ENCODE data around the gene ZNF621.
A peak's percentile ranks its signal among the peaks of the same experiment; 100 is the strongest.

Gene ZNF621

DNA sequence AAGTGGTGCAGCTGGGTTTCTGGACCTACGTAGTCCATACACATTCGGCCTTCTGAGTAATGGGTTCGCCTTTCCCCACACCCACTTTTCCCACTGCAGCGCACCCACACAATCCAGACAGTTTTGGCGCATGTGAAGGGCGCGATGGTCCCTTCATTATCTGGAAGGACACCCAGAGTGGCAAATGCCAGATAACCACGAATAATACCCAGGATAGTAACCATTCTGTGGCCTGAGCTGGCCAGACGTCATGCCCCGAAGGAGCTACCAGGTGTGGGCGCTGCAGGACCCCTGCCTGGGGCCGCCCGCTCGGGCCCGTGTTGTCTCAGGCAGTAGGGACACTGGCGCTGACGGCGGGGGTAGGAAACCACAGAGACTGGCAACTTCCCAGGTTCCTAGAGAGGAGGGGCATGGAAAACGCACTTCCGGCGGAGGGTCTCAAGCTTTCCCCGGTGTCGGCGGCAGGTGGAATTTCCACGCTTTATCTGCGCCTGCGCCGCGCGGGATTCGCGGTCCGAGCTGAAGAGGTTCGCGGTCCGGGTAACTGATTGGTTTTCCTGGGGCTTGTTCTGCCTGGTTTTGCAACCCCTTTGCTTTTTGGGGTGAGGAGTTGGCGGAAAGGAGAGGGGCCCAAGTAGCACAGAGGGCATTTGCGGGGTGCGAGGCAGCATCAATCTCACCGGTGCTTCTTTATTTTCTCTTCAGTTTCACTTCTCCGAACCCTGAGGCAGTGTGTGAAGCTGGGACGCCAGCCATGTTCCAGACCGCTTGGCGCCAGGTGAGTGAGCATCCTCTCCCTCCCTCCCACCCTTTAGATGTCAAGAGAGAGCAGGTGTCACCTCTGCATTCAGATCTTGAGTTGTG, 18.9 kb upstream of the ZNF621 start, which contains the start of gene ZNF620 (continued):
- TF ChIP-seq, protein P1, sequence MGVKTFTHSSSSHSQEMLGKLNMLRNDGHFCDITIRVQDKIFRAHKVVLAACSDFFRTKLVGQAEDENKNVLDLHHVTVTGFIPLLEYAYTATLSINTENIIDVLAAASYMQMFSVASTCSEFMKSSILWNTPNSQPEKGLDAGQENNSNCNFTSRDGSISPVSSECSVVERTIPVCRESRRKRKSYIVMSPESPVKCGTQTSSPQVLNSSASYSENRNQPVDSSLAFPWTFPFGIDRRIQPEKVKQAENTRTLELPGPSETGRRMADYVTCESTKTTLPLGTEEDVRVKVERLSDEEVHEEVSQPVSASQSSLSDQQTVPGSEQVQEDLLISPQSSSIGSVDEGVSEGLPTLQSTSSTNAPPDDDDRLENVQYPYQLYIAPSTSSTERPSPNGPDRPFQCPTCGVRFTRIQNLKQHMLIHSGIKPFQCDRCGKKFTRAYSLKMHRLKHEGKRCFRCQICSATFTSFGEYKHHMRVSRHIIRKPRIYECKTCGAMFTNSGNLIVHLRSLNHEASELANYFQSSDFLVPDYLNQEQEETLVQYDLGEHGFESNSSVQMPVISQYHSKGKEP (tag by site-specific recombination; IDR thresholded peaks at IDR 0.05) = no peak
- TF ChIP-seq SCRT2 (tag by site-specific recombination; IDR thresholded peaks at IDR 0.05) (no peak), ZNF600 (tag by site-specific recombination; IDR thresholded peaks at IDR 0.05) (peak; percentile 75; the same call in 1 of the 2 replicates), ZXDB (tag by site-specific recombination; IDR thresholded peaks at IDR 0.05) (peak; percentile 55), ZNF654 (tag by site-specific recombination; IDR thresholded peaks at IDR 0.05; ENCODE audit: low read depth) (no peak), IKZF3 (tag by site-specific recombination; IDR thresholded peaks at IDR 0.05) (peak; percentile 76; the same call in 1 of the 2 replicates), ZNF707 (tag by site-specific recombination; IDR thresholded peaks at IDR 0.05) (no peak), BCL11A (tag by site-specific recombination; IDR thresholded peaks at IDR 0.05; ENCODE audit: low read depth) (no peak), ZSCAN23 (tag by site-specific recombination; IDR thresholded peaks at IDR 0.05) (no peak), ZNF670 (tag by site-specific recombination; IDR thresholded peaks at IDR 0.05; ENCODE audit: low read depth) (no peak), ZBTB7A (tag by site-specific recombination; IDR thresholded peaks at IDR 0.05; ENCODE audit: low read depth) (no peak)
- TF ChIP-seq, protein P2, sequence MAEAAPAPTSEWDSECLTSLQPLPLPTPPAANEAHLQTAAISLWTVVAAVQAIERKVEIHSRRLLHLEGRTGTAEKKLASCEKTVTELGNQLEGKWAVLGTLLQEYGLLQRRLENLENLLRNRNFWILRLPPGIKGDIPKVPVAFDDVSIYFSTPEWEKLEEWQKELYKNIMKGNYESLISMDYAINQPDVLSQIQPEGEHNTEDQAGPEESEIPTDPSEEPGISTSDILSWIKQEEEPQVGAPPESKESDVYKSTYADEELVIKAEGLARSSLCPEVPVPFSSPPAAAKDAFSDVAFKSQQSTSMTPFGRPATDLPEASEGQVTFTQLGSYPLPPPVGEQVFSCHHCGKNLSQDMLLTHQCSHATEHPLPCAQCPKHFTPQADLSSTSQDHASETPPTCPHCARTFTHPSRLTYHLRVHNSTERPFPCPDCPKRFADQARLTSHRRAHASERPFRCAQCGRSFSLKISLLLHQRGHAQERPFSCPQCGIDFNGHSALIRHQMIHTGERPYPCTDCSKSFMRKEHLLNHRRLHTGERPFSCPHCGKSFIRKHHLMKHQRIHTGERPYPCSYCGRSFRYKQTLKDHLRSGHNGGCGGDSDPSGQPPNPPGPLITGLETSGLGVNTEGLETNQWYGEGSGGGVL (tag by site-specific recombination; IDR thresholded peaks at IDR 0.05) = no peak
- TF ChIP-seq, protein P3, sequence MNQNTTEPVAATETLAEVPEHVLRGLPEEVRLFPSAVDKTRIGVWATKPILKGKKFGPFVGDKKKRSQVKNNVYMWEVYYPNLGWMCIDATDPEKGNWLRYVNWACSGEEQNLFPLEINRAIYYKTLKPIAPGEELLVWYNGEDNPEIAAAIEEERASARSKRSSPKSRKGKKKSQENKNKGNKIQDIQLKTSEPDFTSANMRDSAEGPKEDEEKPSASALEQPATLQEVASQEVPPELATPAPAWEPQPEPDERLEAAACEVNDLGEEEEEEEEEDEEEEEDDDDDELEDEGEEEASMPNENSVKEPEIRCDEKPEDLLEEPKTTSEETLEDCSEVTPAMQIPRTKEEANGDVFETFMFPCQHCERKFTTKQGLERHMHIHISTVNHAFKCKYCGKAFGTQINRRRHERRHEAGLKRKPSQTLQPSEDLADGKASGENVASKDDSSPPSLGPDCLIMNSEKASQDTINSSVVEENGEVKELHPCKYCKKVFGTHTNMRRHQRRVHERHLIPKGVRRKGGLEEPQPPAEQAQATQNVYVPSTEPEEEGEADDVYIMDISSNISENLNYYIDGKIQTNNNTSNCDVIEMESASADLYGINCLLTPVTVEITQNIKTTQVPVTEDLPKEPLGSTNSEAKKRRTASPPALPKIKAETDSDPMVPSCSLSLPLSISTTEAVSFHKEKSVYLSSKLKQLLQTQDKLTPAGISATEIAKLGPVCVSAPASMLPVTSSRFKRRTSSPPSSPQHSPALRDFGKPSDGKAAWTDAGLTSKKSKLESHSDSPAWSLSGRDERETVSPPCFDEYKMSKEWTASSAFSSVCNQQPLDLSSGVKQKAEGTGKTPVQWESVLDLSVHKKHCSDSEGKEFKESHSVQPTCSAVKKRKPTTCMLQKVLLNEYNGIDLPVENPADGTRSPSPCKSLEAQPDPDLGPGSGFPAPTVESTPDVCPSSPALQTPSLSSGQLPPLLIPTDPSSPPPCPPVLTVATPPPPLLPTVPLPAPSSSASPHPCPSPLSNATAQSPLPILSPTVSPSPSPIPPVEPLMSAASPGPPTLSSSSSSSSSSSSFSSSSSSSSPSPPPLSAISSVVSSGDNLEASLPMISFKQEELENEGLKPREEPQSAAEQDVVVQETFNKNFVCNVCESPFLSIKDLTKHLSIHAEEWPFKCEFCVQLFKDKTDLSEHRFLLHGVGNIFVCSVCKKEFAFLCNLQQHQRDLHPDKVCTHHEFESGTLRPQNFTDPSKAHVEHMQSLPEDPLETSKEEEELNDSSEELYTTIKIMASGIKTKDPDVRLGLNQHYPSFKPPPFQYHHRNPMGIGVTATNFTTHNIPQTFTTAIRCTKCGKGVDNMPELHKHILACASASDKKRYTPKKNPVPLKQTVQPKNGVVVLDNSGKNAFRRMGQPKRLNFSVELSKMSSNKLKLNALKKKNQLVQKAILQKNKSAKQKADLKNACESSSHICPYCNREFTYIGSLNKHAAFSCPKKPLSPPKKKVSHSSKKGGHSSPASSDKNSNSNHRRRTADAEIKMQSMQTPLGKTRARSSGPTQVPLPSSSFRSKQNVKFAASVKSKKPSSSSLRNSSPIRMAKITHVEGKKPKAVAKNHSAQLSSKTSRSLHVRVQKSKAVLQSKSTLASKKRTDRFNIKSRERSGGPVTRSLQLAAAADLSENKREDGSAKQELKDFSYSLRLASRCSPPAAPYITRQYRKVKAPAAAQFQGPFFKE (tag by site-specific recombination; IDR thresholded peaks at IDR 0.05; ENCODE audit: borderline replicate concordance) = no peak
- TF ChIP-seq, protein P4, sequence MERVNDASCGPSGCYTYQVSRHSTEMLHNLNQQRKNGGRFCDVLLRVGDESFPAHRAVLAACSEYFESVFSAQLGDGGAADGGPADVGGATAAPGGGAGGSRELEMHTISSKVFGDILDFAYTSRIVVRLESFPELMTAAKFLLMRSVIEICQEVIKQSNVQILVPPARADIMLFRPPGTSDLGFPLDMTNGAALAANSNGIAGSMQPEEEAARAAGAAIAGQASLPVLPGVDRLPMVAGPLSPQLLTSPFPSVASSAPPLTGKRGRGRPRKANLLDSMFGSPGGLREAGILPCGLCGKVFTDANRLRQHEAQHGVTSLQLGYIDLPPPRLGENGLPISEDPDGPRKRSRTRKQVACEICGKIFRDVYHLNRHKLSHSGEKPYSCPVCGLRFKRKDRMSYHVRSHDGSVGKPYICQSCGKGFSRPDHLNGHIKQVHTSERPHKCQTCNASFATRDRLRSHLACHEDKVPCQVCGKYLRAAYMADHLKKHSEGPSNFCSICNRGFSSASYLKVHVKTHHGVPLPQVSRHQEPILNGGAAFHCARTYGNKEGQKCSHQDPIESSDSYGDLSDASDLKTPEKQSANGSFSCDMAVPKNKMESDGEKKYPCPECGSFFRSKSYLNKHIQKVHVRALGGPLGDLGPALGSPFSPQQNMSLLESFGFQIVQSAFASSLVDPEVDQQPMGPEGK (tag by site-specific recombination; IDR thresholded peaks at IDR 0.05) = peak; percentile 40; the same call in 1 of the 2 replicates
- TF ChIP-seq, protein P5, sequence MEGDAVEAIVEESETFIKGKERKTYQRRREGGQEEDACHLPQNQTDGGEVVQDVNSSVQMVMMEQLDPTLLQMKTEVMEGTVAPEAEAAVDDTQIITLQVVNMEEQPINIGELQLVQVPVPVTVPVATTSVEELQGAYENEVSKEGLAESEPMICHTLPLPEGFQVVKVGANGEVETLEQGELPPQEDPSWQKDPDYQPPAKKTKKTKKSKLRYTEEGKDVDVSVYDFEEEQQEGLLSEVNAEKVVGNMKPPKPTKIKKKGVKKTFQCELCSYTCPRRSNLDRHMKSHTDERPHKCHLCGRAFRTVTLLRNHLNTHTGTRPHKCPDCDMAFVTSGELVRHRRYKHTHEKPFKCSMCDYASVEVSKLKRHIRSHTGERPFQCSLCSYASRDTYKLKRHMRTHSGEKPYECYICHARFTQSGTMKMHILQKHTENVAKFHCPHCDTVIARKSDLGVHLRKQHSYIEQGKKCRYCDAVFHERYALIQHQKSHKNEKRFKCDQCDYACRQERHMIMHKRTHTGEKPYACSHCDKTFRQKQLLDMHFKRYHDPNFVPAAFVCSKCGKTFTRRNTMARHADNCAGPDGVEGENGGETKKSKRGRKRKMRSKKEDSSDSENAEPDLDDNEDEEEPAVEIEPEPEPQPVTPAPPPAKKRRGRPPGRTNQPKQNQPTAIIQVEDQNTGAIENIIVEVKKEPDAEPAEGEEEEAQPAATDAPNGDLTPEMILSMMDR (tag by site-specific recombination; IDR thresholded peaks at IDR 0.05) = peak; percentile 65
- TF ChIP-seq, protein P6, sequence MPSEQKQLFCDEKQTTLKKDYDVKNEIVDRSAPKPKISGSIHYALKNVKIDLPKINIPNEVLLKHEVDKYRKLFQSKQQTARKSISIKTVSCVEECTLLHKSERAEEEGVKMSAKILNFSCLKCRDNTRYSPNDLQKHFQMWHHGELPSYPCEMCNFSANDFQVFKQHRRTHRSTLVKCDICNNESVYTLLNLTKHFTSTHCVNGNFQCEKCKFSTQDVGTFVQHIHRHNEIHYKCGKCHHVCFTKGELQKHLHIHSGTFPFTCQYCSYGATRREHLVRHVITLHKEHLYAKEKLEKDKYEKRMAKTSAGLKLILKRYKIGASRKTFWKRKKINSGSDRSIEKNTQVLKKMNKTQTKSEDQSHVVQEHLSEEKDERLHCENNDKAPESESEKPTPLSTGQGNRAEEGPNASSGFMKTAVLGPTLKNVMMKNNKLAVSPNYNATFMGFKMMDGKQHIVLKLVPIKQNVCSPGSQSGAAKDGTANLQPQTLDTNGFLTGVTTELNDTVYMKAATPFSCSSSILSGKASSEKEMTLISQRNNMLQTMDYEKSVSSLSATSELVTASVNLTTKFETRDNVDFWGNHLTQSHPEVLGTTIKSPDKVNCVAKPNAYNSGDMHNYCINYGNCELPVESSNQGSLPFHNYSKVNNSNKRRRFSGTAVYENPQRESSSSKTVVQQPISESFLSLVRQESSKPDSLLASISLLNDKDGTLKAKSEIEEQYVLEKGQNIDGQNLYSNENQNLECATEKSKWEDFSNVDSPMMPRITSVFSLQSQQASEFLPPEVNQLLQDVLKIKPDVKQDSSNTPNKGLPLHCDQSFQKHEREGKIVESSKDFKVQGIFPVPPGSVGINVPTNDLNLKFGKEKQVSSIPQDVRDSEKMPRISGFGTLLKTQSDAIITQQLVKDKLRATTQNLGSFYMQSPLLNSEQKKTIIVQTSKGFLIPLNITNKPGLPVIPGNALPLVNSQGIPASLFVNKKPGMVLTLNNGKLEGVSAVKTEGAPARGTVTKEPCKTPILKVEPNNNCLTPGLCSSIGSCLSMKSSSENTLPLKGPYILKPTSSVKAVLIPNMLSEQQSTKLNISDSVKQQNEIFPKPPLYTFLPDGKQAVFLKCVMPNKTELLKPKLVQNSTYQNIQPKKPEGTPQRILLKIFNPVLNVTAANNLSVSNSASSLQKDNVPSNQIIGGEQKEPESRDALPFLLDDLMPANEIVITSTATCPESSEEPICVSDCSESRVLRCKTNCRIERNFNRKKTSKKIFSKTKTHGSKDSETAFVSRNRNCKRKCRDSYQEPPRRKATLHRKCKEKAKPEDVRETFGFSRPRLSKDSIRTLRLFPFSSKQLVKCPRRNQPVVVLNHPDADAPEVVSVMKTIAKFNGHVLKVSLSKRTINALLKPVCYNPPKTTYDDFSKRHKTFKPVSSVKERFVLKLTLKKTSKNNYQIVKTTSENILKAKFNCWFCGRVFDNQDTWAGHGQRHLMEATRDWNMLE (tag by site-specific recombination; conservative IDR thresholded peaks at IDR 0.05; ENCODE audit: low read depth) = peak; percentile 92
- TF ChIP-seq, protein P7, sequence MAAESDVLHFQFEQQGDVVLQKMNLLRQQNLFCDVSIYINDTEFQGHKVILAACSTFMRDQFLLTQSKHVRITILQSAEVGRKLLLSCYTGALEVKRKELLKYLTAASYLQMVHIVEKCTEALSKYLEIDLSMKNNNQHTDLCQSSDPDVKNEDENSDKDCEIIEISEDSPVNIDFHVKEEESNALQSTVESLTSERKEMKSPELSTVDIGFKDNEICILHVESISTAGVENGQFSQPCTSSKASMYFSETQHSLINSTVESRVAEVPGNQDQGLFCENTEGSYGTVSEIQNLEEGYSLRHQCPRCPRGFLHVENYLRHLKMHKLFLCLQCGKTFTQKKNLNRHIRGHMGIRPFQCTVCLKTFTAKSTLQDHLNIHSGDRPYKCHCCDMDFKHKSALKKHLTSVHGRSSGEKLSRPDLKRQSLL (tag by site-specific recombination; IDR thresholded peaks at IDR 0.05) = no peak
